GM06990 (cell line): ENCODE results near the gene TREH.
"Not testable (repeated sequence)": the region's sequence is repeated elsewhere in the genome, so short reads cannot be mapped to it uniquely, and the experiment has no call there.

ENCODE experiments used
- DNase-seq: peaks from one replicate; pipeline ENCODE4 v3.0.0-alpha.2; 2011; ENCODE audit not compliant: insufficient read length; ENCODE audit errors: extremely low read depth
- H3K27me3 ChIP-seq: replicated peaks from 2 replicates; pipeline ENCODE4 v1.6.0; 2011; ENCODE audit warnings: low read length; ENCODE audit not compliant: control insufficient read depth, insufficient read depth
- H3K36me3 ChIP-seq: 2 replicates; pipeline ENCODE4 v1.5.1; 2011; ENCODE audit warnings: low read length; ENCODE audit not compliant: control insufficient read depth, insufficient read depth
- H3K4me3 ChIP-seq: replicated peaks from 2 replicates; pipeline ENCODE4 v1.5.1; 2011; ENCODE audit warnings: low read depth, mild to moderate bottlenecking, control low read depth, low read length
- CTCF ChIP-seq: IDR thresholded peaks from 2 replicates; pipeline ENCODE4 v1.5.1; 2011; ENCODE audit warnings: low read length, control low read depth, mild to moderate bottlenecking, inconsistent platforms; ENCODE audit not compliant: insufficient read depth, poor library complexity, severe bottlenecking

Gene TREH

DNA sequence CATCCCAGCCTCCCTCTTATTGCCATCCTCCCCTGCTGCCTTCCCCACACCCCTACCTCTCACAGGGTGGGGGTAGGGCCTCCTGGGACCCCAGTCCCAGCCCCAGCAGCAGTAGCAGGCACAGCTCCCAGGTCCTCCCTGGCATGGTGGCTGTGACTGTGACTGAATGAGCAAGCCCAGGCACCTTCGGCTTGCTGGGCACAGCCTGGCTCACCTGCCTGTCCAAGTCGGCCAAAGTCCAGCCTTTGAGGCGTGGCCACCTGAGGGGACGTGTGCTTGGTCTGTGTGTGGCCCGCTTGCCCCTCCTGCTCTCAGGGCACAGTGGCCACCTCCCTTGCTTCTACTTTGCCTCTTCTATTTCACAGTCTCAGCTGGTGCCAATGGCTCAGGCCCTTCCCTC is at the start of gene TREH:
Gene TREH, minus strand, starts transcription at position 168 of the 400 bp plus-strand sequence. Its CDS starts 23 bp downstream, at position 145.
- no peak for DNase-seq
- TF ChIP-seq CTCF = no peak
- Histone ChIP-seq H3K36me3 (no peaks in the 10 kb centered on the region), H3K4me3 (no peak within 1 kb of the TSS), H3K27me3 (no peaks in the 10 kb centered on the region; the same call in 1 of the 2 replicates)

DNA sequence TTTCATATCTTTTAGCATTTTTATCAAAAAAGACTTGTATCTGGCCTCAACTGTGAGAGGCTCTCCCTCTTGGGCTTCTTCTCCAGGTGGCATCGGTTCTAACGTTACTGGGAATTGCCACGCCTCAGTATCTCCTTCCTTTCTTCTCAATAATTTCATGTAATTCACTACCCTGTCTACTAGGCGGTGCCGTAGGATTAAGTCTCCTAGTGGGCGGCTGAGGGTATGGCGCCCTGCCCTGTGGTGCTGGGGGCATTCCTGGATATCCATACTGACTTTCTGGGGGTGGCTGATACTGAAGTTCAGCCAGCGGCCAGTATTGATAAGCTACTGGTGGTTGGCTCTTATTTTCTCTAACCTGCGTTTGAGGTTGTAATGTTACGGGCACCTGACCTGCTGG is 48.7 kb upstream of the TREH start:
- not testable (repeated sequence) for H3K36me3 ChIP-seq, H3K27me3 ChIP-seq, H3K4me3 ChIP-seq, DNase-seq

- H3K27me3 ChIP-seq, H3K36me3 ChIP-seq, H3K4me3 ChIP-seq, DNase-seq: not testable (repeated sequence)
Observed at GRCh38 chr11:118727721-118728066, 48.2 kb upstream of the TREH start.

DNA sequence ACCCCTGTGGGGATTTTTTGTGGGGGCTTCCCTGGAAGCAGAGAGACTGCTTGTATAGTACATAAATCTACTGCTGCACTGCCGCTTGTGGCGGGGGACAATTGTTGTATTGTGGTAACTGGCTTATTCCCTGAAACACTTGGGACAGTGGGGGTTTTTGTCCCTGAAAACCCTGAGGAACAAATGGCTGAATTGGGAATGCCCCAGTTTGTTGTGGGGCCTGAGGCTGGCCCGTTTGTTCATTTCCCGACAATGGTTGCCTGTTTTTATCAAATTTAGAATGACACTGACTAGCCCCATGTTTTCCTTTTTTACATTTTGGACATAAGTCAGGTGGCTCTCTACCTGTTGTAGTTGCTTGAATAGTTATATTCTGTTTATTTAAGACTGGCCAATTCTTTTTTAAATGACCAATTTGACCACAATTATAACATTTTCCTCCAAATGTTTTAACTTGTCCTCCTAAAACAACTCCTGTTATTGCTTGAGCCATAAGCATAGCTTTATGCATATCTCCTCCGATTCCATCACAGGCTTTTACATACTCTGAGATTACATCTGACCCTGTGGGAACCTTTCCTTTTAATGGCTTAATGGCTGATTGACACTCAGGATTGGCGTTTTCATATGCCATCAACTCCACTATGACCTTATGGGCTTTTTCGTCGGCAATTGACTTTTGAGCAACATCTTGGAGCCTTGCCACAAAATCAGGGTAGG is 47.7 kb upstream of the TREH start:
- H3K27me3 ChIP-seq, H3K36me3 ChIP-seq, H3K4me3 ChIP-seq, DNase-seq: not testable (repeated sequence)

- H3K27me3 ChIP-seq, H3K36me3 ChIP-seq, DNase-seq, H3K4me3 ChIP-seq: not testable (repeated sequence)
Observed at GRCh38 chr11:118721478-118722015, 42.1 kb upstream of the TREH start.

GRCh38 chr11:118720740-118721139 is 41.3 kb upstream of the TREH start:
- not testable (repeated sequence) for H3K27me3 ChIP-seq, H3K36me3 ChIP-seq, H3K4me3 ChIP-seq, DNase-seq

DNA sequence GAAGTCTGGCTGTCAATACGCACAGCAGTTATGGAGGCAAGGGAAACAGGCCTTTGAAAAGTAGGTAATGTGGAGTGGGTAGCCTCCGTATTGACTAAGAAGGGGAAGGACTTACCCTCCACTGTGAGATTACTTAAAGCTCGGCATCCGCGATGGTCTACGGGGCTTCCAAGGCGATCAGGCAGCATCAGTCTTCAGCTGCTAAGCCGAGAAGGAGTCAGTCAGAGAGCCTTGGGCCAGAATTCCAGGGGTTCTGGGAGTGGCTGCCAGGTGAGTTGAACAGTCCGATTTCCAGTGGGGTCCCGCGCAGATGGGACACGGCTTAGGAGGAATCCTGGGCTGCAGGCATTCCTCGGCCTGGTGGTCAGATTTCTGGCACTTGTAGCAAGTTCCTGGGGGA is 40.6 kb upstream of the TREH start:
- H3K27me3 ChIP-seq, DNase-seq, H3K36me3 ChIP-seq, H3K4me3 ChIP-seq: not testable (repeated sequence)

DNA sequence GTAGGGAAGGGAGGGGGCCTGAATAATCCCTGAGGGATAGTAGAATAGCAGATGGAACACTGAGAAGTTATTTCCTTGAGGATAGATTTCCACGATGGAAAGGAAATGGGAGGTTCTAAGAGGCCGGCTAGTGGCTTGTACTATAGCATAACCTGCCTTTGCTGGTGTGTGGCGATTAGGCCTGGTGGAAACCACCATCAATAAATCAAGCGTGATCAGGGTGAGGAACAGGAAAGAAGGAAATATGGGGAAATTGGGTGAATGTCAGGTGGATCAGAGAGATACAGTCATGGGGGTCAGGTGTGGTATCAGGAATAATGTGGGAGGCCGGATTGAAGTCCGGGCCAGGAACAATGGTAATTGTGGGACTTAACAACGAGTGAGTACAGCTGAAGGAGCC is 39.1 kb upstream of the TREH start:
- not testable (repeated sequence) for DNase-seq

GRCh38 chr11:118717733-118718132 is 38.3 kb upstream of the TREH start:
- not testable (repeated sequence) for H3K4me3 ChIP-seq, H3K27me3 ChIP-seq, DNase-seq, H3K36me3 ChIP-seq

More for the DNA sequence above, 39.1 kb upstream of the TREH start:
- H3K27me3 ChIP-seq, H3K36me3 ChIP-seq, H3K4me3 ChIP-seq: not testable (repeated sequence)

- DNase-seq, H3K4me3 ChIP-seq, H3K27me3 ChIP-seq, H3K36me3 ChIP-seq: not testable (repeated sequence)
Observed at GRCh38 chr11:118717221-118717620, 37.8 kb upstream of the TREH start.
